ENCODE results near the gene IQGAP3.

- TF ChIP-seq KDM5A (IDR thresholded peaks at IDR 0.05) (no peak), POLR2AphosphoS2 (conservative IDR thresholded peaks at IDR 0.05; ENCODE audit: low read length) (no peak), POLR2A (IDR thresholded peaks at IDR 0.05; ENCODE audit: low read length) (no peak), ELK1 (IDR thresholded peaks at IDR 0.05; ENCODE audit: low read depth, low read length) (no peak), KDM1A (IDR thresholded peaks at IDR 0.05; ENCODE audit: low read depth) (no peak), RNF2 (IDR thresholded peaks at IDR 0.05; ENCODE audit: borderline replicate concordance, low read depth) (no peak), CTCF (IDR thresholded peaks at IDR 0.05) (no peak), CHD2 (IDR thresholded peaks at IDR 0.05; ENCODE audit: low read length, partially characterized antibody) (no peak), NR3C1 (IDR thresholded peaks at IDR 0.05) (no peak), HES2 (IDR thresholded peaks at IDR 0.05) (no peak), JUN (IDR thresholded peaks at IDR 0.05) (no peak)
Observed at GRCh38 chr1:156582388-156583017, 10.1 kb upstream of the IQGAP3 start.
